ENCODE measurements around the gene EPRS1. TPM values are rescaled to one million over a fixed set of nuclear protein-coding genes. Genes with fewer than 3 reads are reported as not detected.

The EPRS1 gene
- total and polyA plus RNA-seq, 9 of the 15 experiments (the other 6 are each of a cell fraction or from before 2014, with no cell fraction given) = 129 to 291 (median 248) TPM

- TF ChIP-seq ZNF318 (IDR thresholded peaks at IDR 0.05; ENCODE audit: borderline replicate concordance in 1 of 2, low read depth in 1 of 2) = no peak
- no peak for TF ChIP-seq ZNF134 (CRISPR knock-in tag; conservative IDR thresholded peaks at IDR 0.05)
- no peak for TF ChIP-seq MECOM (CRISPR knock-in tag; IDR thresholded peaks at IDR 0.05)
- TF ChIP-seq RFX5 (IDR thresholded peaks at IDR 0.05; ENCODE audit: low read depth, low read length) = peak; percentile 70; the same call in 1 of the 2 replicates
- TF ChIP-seq GTF2F1 (IDR thresholded peaks at IDR 0.05; ENCODE audit: low read depth, low read length) = no peak
- TF ChIP-seq, protein P1, sequence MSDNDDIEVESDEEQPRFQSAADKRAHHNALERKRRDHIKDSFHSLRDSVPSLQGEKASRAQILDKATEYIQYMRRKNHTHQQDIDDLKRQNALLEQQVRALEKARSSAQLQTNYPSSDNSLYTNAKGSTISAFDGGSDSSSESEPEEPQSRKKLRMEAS (CRISPR knock-in tag; IDR thresholded peaks at IDR 0.05) = no peak
Observed at GRCh38 chr1:220003015-220003414, 43.3 kb downstream of the EPRS1 start (continued).
